GM23248 (cell line): ENCODE data around the gene CNOT3.

ENCODE experiments used
- EZH2 ChIP-seq: fragments of 200-600 bp; sonication (generic); IDR thresholded peaks from 2 replicates; pipeline ENCODE4 v1.6.1; 2018; ENCODE audit warnings: antibody characterized with exemption, mild to moderate bottlenecking; ENCODE audit not compliant: insufficient read depth, poor library complexity, severe bottlenecking
- EZH2phosphoT487 ChIP-seq: fragments of 200-600 bp; sonication (generic); IDR thresholded peaks from 2 replicates; pipeline ENCODE4 v1.6.1; 2018; ENCODE audit warnings: antibody characterized with exemption, moderate library complexity, mild to moderate bottlenecking, low read depth; ENCODE audit not compliant: insufficient read depth

DNA sequence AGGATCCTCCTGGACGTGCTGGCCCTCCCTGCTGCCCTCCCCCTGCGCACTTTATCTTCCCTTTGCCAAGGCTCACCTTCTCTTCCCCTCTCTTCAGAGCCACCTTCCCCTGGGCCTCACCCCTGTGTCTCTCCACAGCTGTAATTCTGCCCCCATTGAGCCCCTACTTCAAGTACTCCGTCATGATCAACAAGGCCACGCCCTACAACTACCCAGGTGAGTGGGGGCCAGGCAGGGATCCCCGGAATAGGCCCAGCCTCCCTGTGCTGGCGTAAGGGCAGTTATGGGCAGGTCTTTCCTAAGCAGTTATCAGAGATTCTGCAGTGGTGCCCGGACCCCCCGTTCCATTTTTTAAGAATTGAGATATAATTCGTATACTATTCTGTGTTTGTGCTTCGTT, 31.8 kb upstream of the CNOT3 start:
- TF ChIP-seq EZH2phosphoT487, result no peak
- TF ChIP-seq EZH2, result no peak
